IMR-90 (cell line): Measurements from ENCODE around the gene PROSER2. TPM values are rescaled to one million over a fixed set of nuclear protein-coding genes. Genes with fewer than 3 reads are reported as not detected.

Source experiments
- ATAC-seq: fragments of 200-7000 bp; cut with Tn5 transposase; 2 replicates; pipeline ENCODE4 v1.9.1; 2020; ENCODE audit warnings: low read depth, mild to moderate bottlenecking, moderate library complexity
- BruUV-seq: library from RNA; stranded (reverse); fragments of 400-500 nt; replicated peaks from 2 replicates; lab custom pipeline; 2021; lab: Mats Ljungman, UMichigan
- CTCF ChIA-PET: fragments of 300-600 bp; formaldehyde crosslinking; extraction: SDS; loops from one replicate; lab custom pipeline; 2021; ENCODE audit warnings: antibody characterized with exemption; lab: Yijun Ruan, JAX
- POLR2A ChIA-PET: fragments of 300-600 bp; sonication (Branson Sonifier 250); formaldehyde crosslinking; loops from one replicate; lab custom pipeline; 2022; ENCODE audit warnings: antibody characterized with exemption; ENCODE audit not compliant: unreplicated experiment; lab: Charles Lee
- DNase-seq: peaks from one replicate; pipeline ENCODE4 v3.0.0; 2013
- H2AFZ ChIP-seq: replicated peaks from 2 replicates; pipeline ENCODE3; 2013; ENCODE audit warnings: low read length, mild to moderate bottlenecking; ENCODE audit not compliant: poor library complexity
- H2AK5ac ChIP-seq: 2 replicates; pipeline ENCODE4 v1.6.1; 2013; ENCODE audit warnings: low read depth, low read length, inconsistent platforms
- H2AK9ac ChIP-seq: replicated peaks from 2 replicates; pipeline ENCODE3; 2013; ENCODE audit warnings: mild to moderate bottlenecking, low read depth, low read length, moderate library complexity; ENCODE audit not compliant: poor library complexity
- H2BK120ac ChIP-seq: 2 replicates; pipeline ENCODE4 v1.6.1; 2013; ENCODE audit warnings: low read depth, low read length, inconsistent platforms
- H2BK15ac ChIP-seq: 3 replicates; pipeline ENCODE4 v1.6.1; 2013; ENCODE audit warnings: low read depth, low read length, inconsistent platforms
- H2BK20ac ChIP-seq: 2 replicates; pipeline ENCODE4 v1.6.1; 2013; ENCODE audit warnings: low read depth, mild to moderate bottlenecking, inconsistent platforms, low read length, moderate library complexity
- H2BK5ac ChIP-seq: 2 replicates; pipeline ENCODE4 v1.6.1; 2013; ENCODE audit warnings: mild to moderate bottlenecking, low read depth, low read length, inconsistent platforms; ENCODE audit not compliant: poor library complexity, severe bottlenecking
- H3K14ac ChIP-seq: replicated peaks from 2 replicates; pipeline ENCODE4 v1.6.1; 2013; ENCODE audit warnings: low read depth, low read length, inconsistent platforms
- H3K18ac ChIP-seq: 2 replicates; pipeline ENCODE4 v1.6.1; 2013; ENCODE audit warnings: low read depth, low read length, control low read depth
- H3K23ac ChIP-seq: 2 replicates; pipeline ENCODE4 v1.6.1; 2013; ENCODE audit warnings: low read depth, low read length, inconsistent platforms
- H3K27ac ChIP-seq: 2 replicates; pipeline ENCODE4 v1.5.1; 2013; ENCODE audit warnings: mild to moderate bottlenecking, control low read depth, low read length; ENCODE audit not compliant: insufficient read depth
- H3K27me3 ChIP-seq: 2 replicates; pipeline ENCODE4 v1.6.1; 2013; ENCODE audit warnings: low read length; ENCODE audit not compliant: control insufficient read depth, insufficient read depth
- H3K36me3 ChIP-seq: 2 replicates; pipeline ENCODE4 v1.6.1; 2013; ENCODE audit warnings: low read length, mixed read lengths; ENCODE audit not compliant: control insufficient read depth, insufficient read depth
- H3K4ac ChIP-seq: 2 replicates; pipeline ENCODE4 v1.6.1; 2013; ENCODE audit warnings: low read depth, low read length, inconsistent platforms
- H3K4me1 ChIP-seq: 2 replicates; pipeline ENCODE4 v1.6.1; 2013; ENCODE audit warnings: low read length, mixed read lengths; ENCODE audit not compliant: control insufficient read depth, insufficient read depth
- H3K4me2 ChIP-seq: 2 replicates; pipeline ENCODE4 v1.6.1; 2013; ENCODE audit warnings: low read depth, mild to moderate bottlenecking, control low read depth, low read length, moderate library complexity
- H3K4me3 ChIP-seq: 2 replicates; pipeline ENCODE4 v1.5.1; 2013; ENCODE audit warnings: low read depth, mild to moderate bottlenecking, control low read depth, low read length, moderate library complexity; ENCODE audit not compliant: insufficient read depth
- H3K56ac ChIP-seq: 2 replicates; pipeline ENCODE4 v1.6.1; 2013; ENCODE audit warnings: low read length, inconsistent platforms; ENCODE audit not compliant: insufficient read depth; ENCODE audit errors: extremely low read depth
- H3K79me1 ChIP-seq, 2 experiments: 2 replicates each; pipeline ENCODE4 v1.6.1; 2013; ENCODE audit warnings: low read length in 2 of 2, inconsistent platforms in 1 of 2, low read depth in 1 of 2
- H3K9ac ChIP-seq: 2 replicates; pipeline ENCODE4 v1.6.1; 2013; ENCODE audit warnings: low read depth, low read length, control low read depth
- H3K9me1 ChIP-seq: 2 replicates; pipeline ENCODE4 v1.6.1; 2013; ENCODE audit warnings: low read length, inconsistent platforms; ENCODE audit not compliant: insufficient read depth
- H3K9me3 ChIP-seq: 2 replicates; pipeline ENCODE4 v1.6.1; 2013; ENCODE audit warnings: low read length; ENCODE audit not compliant: control insufficient read depth, insufficient read depth
- H4K20me1 ChIP-seq: 2 replicates; pipeline ENCODE4 v1.6.1; 2013; ENCODE audit warnings: low read length, inconsistent platforms; ENCODE audit not compliant: insufficient read depth
- H4K5ac ChIP-seq: 2 replicates; pipeline ENCODE4 v1.6.1; 2013; ENCODE audit warnings: mild to moderate bottlenecking, low read depth, low read length, control low read depth
- H4K8ac ChIP-seq, 2 experiments: 2 replicates each; pipeline ENCODE4 v1.6.1; 2013; ENCODE audit warnings: low read depth in 2 of 2, low read length in 2 of 2, control low read depth in 1 of 2, inconsistent platforms in 1 of 2
- H4K91ac ChIP-seq: 2 replicates; pipeline ENCODE4 v1.6.1; 2013; ENCODE audit warnings: low read depth, low read length, inconsistent platforms; ENCODE audit not compliant: insufficient read depth
- BHLHE40 ChIP-seq: fragments of 150-350 bp; IDR thresholded peaks from 2 replicates; pipeline ENCODE4 v1.6.1; 2016; ENCODE audit warnings: mild to moderate bottlenecking, low read depth, low read length
- CEBPB ChIP-seq: IDR thresholded peaks from 2 replicates; pipeline ENCODE4 v1.6.1; 2012; ENCODE audit warnings: low read depth, low read length, improper control_type of control experiment
- MAZ ChIP-seq: IDR thresholded peaks from 2 replicates; pipeline ENCODE4 v1.6.1; 2012; ENCODE audit warnings: low read depth, mild to moderate bottlenecking, low read length, improper control_type of control experiment, moderate library complexity, borderline replicate concordance
- MXI1 ChIP-seq: IDR thresholded peaks from 2 replicates; pipeline ENCODE4 v1.6.1; 2012; ENCODE audit warnings: low read depth, mild to moderate bottlenecking, low read length, moderate library complexity, borderline replicate concordance
- NFE2L2 ChIP-seq: fragments of 150-350 bp; IDR thresholded peaks from 2 replicates; pipeline ENCODE4 v1.6.1; 2016; ENCODE audit warnings: low read depth, mild to moderate bottlenecking, low read length
- POLR2A ChIP-seq: IDR thresholded peaks from 2 replicates; pipeline ENCODE4 v1.6.1; 2012; ENCODE audit warnings: mild to moderate bottlenecking, low read depth, low read length
- RCOR1 ChIP-seq: IDR thresholded peaks from 2 replicates; pipeline ENCODE4 v1.6.1; 2012; ENCODE audit warnings: mild to moderate bottlenecking, low read length, improper control_type of control experiment; ENCODE audit not compliant: insufficient replicate concordance
- RFX5 ChIP-seq: IDR thresholded peaks from 2 replicates; pipeline ENCODE4 v1.8.0; 2012; ENCODE audit warnings: low read depth, mild to moderate bottlenecking, low read length, moderate library complexity
- SMC3 ChIP-seq: fragments of 150-350 bp; IDR thresholded peaks from 2 replicates; pipeline ENCODE4 v1.6.1; 2016; ENCODE audit warnings: low read depth, mild to moderate bottlenecking, antibody characterized with exemption, low read length, moderate library complexity
- WGBS, 2 experiments: methylation state at CpG; one replicate each; pipeline versions ENCODE4 v1.1.5 to v1.1.7; 2013; ENCODE audit warnings: missing lambda C conversion rate in 2 of 2; ENCODE audit not compliant: insufficient read length in 1 of 2; ENCODE audit errors: extremely low coverage in 2 of 2; 5-methylcytosine and 5-hydroxymethylcytosine counted together
- dilution Hi-C: fragments of 300-500 bp; cut with HindIII; formaldehyde crosslinking; loops from one replicate; pipeline ENCODE4 v1.14.3; 2018; ENCODE audit warnings: low sequenced_read_pairs; ENCODE audit not compliant: unreplicated experiment
- in situ Hi-C: fragments of 300-500 bp; cut with MboI; formaldehyde crosslinking; loops from 3 replicates; pipeline ENCODE4 v1.14.3; 2019; ENCODE audit warnings: low sequenced_read_pairs, inconsistent platforms, mixed read lengths
- intact Hi-C: fragments of 100-400 bp; cut with micrococcal nuclease; formaldehyde crosslinking; loops from 2 replicates; pipeline ENCODE4 v1.10.0; 2022
- polyA plus RNA-seq, 3 experiments: library from polyadenylated mRNA; depleted of rRNA; stranded (reverse); fragments of >200 nt; gene quantifications; 2 replicates each; pipeline ENCODE4 v1.2.3, GENCODE V29; 2012; ENCODE audit warnings: low replicate concordance in 1 of 3
- total RNA-seq: library from RNA; depleted of rRNA; stranded (reverse); fragments of >200 nt; gene quantifications from 2 replicates; pipeline ENCODE4 v1.2.3, GENCODE V29; 2012
- TF ChIP-seq, protein P1 (sequence below): conservative IDR thresholded peaks from 2 replicates; pipeline ENCODE4 v1.5.1; 2012; ENCODE audit warnings: mild to moderate bottlenecking, low read depth, low read length, improper control_type of control experiment
- TF ChIP-seq, protein P2 (sequence below): fragments of 150-350 bp; IDR thresholded peaks from 2 replicates; pipeline ENCODE4 v1.6.1; 2017; ENCODE audit warnings: mild to moderate bottlenecking, antibody characterized with exemption, low read length, low read depth

The PROSER2 gene
- total and polyA plus RNA-seq, 2 of the 4 experiments (the other 2 are of a cell fraction): 1.4 to 2.0 TPM

DNA sequence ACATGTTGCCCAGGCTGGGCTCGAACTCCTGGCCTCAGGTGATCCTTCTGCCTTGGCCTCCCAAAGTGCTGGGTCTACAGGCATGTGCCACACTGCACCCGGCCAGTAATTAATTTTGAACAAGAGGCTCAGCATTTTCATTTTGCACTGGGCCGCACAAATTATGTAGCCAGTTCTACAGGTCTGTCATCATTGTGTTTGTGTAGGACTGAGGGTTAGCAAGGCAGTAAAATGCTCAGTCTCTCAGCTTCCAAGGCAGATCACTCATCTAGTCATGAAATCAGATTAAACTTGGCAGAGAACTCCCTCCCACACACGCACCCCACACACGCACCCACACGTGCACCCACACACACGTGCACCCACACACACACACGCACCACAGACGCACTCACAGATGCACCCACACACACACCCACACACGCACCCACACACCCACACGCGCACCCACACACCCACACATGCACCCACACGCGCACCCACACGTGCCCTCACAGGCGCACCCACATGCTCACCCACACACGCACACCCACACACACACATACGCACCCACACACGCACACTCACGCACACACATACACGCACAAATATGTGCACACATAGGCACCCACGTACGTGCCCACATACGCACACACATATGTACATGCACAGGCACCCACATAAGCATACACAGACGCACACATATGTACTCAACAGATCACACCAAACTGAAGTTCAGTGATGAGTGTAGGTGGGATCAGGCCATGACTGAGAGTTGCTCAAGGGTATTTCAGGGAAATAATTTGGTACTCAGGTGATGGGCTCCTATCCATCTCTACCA is 27.8 kb upstream of the PROSER2 start (continued):
- TF ChIP-seq, protein P1, sequence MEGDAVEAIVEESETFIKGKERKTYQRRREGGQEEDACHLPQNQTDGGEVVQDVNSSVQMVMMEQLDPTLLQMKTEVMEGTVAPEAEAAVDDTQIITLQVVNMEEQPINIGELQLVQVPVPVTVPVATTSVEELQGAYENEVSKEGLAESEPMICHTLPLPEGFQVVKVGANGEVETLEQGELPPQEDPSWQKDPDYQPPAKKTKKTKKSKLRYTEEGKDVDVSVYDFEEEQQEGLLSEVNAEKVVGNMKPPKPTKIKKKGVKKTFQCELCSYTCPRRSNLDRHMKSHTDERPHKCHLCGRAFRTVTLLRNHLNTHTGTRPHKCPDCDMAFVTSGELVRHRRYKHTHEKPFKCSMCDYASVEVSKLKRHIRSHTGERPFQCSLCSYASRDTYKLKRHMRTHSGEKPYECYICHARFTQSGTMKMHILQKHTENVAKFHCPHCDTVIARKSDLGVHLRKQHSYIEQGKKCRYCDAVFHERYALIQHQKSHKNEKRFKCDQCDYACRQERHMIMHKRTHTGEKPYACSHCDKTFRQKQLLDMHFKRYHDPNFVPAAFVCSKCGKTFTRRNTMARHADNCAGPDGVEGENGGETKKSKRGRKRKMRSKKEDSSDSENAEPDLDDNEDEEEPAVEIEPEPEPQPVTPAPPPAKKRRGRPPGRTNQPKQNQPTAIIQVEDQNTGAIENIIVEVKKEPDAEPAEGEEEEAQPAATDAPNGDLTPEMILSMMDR: no peak
- no peak for TF ChIP-seq POLR2A

DNA sequence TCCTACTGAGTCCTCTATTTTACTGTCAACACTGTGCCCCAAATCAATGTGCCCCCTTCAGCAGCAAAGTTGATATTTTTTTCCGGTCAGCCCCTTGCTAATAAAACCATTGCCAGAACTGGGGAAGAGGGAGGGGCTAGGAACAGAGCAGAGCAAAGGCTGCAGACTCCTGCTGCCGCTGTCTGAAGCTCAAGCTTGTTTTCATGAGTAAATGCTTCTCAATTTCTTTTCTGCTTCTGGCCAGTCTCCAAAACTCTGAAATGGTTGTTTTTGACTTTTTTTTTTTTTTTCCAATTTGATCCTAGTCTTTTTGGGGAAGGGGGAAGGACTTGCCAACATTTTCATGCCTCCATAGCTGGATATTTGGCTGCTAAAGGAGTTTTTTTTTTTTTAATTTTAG is 26.7 kb upstream of the PROSER2 start:
- Histone ChIP-seq H2AK5ac (no peak overlapping the region), H3K23ac (no peak overlapping the region), H3K9me1 (peaks cover 17% of the 10 kb centered on the region), H2BK20ac (no peak overlapping the region), H2AK9ac (no peak overlapping the region), H4K5ac (no peak overlapping the region), H2BK120ac (no peak overlapping the region), H3K4me2 (no peak overlapping the region), H3K27ac (no peak overlapping the region), H3K9me3 (no peaks in the 10 kb centered on the region), H3K56ac (no peak overlapping the region), H3K27me3 (no peaks in the 10 kb centered on the region), H2BK5ac (no peak overlapping the region), H3K14ac (no peak overlapping the region), H4K91ac (no peak overlapping the region), H3K4me3 (no peak overlapping the region), H2BK15ac (no peak overlapping the region), H3K79me1 (no peaks in the 10 kb centered on the region), H3K4ac (no peak overlapping the region), H3K9ac (no peak overlapping the region), H3K4me1 (peaks cover 7% of the 10 kb centered on the region), H3K18ac (no peak overlapping the region), H4K8ac (no peak overlapping the region), H4K20me1 (no peaks in the 10 kb centered on the region), H2AFZ (peak overlapping the region; percentile 71), H3K36me3 (no peaks in the 10 kb centered on the region)
- POLR2A ChIA-PET: no interaction called here
- in situ Hi-C loops (no loop called here), dilution Hi-C loops (no loop called here), intact Hi-C loops (no loop called here)
- ATAC-seq (no peak), DNase-seq (no peak)
- CTCF ChIA-PET: interaction anchor here (0.8 to 1.0 kb wide), 2 partner anchors 13 to 208 kb away, joined by 3 read pairs; no protein-coding TSS in a partner anchor
- no TSS peak for BruUV-seq
- no CpG with 5 or more reads among the region's 2 CpGs for WGBS, 2 experiments
- TF ChIP-seq MAZ (no peak), SMC3 (no peak), MXI1 (no peak), RCOR1 (no peak), NFE2L2 (no peak), CEBPB (no peak), RFX5 (no peak), BHLHE40 (no peak)
- TF ChIP-seq, protein P2, sequence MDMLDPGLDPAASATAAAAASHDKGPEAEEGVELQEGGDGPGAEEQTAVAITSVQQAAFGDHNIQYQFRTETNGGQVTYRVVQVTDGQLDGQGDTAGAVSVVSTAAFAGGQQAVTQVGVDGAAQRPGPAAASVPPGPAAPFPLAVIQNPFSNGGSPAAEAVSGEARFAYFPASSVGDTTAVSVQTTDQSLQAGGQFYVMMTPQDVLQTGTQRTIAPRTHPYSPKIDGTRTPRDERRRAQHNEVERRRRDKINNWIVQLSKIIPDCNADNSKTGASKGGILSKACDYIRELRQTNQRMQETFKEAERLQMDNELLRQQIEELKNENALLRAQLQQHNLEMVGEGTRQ: no peak
- TF ChIP-seq, protein P1: no peak
